Fibroblast of peridontal ligament (primary cell): ENCODE data around the gene PRR27.
"Not testable (repeated sequence)": the region's sequence is repeated elsewhere in the genome, so short reads cannot be mapped to it uniquely, and the experiment has no call there.

ENCODE experiments used
- DNase-seq: peaks from one replicate; pipeline ENCODE4 v3.0.0-alpha.2; 2010; ENCODE audit errors: extremely low read depth

The PRR27 gene

DNA sequence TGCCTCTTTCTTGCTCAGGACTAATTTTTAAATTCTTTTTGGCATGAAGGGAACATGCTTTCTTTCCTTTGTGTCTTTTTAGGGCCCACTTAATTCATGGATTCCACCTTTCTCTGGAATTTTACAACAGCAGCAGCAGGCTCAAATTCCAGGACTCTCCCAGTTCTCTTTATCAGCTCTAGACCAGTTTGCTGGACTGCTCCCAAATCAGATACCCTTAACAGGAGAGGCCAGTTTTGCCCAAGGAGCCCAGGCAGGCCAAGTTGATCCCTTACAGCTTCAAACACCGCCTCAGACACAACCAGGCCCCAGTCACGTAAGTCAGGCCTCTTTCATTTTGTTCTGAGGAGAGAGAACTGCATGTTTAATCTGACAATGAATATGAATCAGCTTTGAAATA is 43.8 kb downstream of the PRR27 start:
- no peak for DNase-seq

DNA sequence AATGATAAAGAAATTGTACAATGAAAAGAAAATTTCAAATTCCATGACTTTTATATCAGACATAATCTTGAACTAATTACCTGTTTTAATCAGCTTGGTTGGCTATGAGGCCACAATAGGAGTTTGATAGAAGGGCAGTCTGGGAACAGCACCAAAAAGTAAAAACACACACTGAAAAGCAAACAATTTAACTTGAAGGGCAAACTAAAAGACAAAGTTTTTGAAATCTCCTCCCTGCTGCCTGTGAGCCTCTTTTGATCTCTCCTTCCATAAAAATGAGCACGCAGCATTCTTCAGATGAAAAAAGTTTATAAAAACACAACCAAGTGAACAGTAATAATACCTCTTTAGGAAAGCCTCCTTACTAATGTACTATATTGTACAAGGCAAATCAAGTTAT is 49.6 kb downstream of the PRR27 start:
- no peak for DNase-seq

DNA sequence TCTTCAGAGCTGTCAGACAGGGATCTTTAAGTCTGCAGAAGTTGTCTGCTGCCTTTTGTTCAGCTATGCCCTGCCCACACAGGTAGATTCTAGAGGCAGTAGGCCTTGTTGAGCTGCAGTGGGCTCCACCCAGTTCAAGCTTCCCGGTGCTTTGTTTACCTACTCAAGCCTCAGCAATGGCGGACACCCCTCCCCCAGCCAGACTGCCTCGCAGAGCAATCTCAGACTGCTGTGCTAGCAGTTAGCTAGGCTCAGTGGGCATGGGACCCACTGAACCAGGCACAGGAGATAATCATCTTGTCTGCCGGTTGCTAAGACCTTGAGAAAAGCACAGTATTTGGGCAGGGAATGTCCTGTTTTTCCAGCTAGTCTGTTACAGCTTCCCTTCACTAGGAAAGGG is 58.7 kb downstream of the PRR27 start:
- not testable (repeated sequence) for DNase-seq
